HG03280 (cell line): ENCODE results near the gene TOP3B.
"Not testable (repeated sequence)": the region's sequence is repeated elsewhere in the genome, so short reads cannot be mapped to it uniquely, and the experiment has no call there.

Source experiments
- ATAC-seq: cut with Tn5 transposase; IDR thresholded peaks from one replicate; pipeline ENCODE4 v1.9.1; 2021; ENCODE audit warnings: mild to moderate bottlenecking, moderate library complexity; ENCODE audit not compliant: unreplicated experiment

The TOP3B gene

GRCh38 chr22:21947040-21948014 is 35.3 kb downstream of the TOP3B start:
- no peak for ATAC-seq

DNA sequence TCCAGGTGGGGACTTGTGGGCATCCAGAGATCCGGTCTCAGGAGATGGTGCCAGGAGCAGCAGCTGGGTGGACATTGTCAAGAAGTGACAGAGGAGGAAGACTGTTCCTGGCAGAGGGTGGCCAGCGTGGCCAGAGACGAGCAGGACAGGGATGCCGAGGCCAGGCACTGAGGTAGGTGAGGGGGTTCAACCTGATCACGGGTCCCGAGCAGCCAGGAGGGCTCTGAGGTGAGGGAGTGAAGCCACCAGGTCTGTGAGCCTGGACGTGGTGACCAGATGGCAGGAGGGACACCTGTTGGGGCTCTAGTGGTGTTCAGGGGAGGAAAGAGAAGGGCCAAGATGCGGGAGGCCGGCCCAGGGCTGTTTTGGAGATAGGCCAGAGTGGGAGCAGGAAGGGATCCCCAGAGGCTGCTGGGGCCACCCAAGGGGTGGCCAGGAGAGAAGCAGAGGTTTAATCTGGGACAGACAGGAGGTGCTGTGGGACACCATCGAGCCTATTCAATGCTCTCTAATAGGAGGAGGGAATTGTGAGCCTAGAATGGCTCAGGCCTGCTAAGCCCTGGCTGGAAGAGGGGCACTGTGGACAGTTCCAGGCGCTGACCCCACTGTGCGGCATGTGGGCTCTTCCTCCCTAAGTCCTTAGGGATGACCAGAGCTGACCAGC is 36.2 kb downstream of the TOP3B start:
- no peak for ATAC-seq

DNA sequence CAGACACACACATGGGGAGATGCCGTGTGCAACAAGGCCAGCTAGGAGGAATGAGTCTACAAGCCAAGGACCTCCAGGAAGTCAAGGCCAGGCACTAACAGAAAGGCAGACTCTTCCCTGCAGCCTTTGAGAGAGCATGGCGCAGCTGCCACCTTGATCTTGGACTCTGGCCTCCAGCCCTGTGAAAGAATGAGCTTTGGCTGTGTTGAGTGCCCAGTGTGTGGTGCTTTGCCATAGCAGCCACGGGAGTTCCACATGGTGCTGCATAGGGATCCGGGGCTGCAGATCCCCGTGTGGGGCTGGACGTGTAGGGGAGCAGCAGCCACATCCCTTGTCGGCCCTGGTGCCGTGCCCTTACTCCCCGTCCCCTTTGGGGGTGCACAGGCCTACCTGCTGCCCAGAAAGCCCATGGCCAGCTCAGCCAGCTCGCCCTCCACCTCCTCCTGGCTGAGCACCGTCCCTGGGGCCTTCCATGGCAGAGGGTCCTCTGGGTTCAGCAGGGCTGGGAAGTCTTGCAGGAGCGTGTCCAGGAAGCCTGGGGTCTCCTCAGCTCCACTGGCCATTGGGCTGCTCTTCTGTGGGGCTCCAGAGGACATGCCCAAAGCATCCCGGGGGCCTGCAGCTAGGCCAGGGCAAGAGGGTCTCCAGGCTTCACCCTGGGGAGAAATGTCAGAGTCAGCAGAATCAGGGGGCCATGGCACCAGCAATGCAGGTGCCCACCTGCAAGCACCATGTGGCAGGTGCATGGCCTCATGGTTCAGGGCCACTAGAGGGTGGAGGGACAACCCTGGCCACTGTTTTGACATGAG is 36.9 kb downstream of the TOP3B start:
- no peak for ATAC-seq

GRCh38 chr22:21944871-21945270 is 37.7 kb downstream of the TOP3B start:
- ATAC-seq: no peak

- ATAC-seq: no peak
Observed at GRCh38 chr22:21943571-21944448, 38.8 kb downstream of the TOP3B start.

- ATAC-seq: no peak
Observed at GRCh38 chr22:21942407-21943343, 39.9 kb downstream of the TOP3B start.

GRCh38 chr22:21941921-21942320 is 40.7 kb downstream of the TOP3B start:
- ATAC-seq: no peak

- no peak for ATAC-seq
Observed at GRCh38 chr22:21940521-21940920, 42.1 kb downstream of the TOP3B start.

GRCh38 chr22:21939935-21940334 is 42.7 kb downstream of the TOP3B start:
- ATAC-seq: not testable (repeated sequence)

DNA sequence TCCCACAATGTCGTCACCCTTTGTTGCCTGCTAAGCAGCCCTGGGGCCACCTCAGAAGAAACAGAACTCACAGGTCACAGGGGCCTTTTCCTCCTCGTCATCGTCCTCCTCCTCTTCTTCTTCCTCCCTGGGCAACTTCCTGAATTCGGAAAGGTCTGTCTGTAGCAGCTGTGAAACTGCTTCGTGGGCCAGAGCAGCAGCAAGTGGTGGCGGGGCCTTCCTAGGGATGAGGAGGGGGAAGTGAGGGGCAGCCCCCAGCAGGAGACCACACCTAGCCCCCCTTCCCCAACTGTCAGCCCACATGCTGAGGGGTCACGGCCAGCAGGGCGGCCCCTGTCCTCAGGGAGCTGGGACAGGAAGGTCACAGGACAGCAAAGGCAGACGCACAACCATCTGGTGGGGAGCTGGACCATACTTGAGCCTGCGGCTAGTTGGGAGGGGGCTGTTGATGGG is 43.1 kb downstream of the TOP3B start:
- ATAC-seq: no peak

DNA sequence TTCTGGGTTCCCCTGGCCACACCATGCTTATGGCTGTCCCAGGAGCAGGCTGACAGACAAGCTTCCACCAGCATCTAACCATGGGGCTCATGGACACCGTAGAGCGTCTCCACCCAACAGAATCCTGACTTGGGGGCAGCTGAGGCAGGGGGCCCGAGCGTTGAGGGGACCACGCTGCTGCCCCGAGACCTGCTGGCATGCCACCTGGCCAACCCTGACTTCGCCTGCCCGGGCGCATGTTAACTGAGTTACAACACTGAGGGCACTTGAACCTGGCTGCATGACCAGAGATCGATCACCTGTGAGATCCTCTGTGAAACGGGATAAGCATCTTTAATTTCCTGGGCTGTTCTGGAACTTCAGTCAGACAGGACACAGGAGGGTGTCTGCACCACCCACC is 43.7 kb downstream of the TOP3B start:
- ATAC-seq: no peak

- ATAC-seq: peak; percentile 92
Observed at GRCh38 chr22:21938071-21938822, 44.3 kb downstream of the TOP3B start.

GRCh38 chr22:21937821-21938070 is 44.8 kb downstream of the TOP3B start:
- no peak for ATAC-seq

DNA sequence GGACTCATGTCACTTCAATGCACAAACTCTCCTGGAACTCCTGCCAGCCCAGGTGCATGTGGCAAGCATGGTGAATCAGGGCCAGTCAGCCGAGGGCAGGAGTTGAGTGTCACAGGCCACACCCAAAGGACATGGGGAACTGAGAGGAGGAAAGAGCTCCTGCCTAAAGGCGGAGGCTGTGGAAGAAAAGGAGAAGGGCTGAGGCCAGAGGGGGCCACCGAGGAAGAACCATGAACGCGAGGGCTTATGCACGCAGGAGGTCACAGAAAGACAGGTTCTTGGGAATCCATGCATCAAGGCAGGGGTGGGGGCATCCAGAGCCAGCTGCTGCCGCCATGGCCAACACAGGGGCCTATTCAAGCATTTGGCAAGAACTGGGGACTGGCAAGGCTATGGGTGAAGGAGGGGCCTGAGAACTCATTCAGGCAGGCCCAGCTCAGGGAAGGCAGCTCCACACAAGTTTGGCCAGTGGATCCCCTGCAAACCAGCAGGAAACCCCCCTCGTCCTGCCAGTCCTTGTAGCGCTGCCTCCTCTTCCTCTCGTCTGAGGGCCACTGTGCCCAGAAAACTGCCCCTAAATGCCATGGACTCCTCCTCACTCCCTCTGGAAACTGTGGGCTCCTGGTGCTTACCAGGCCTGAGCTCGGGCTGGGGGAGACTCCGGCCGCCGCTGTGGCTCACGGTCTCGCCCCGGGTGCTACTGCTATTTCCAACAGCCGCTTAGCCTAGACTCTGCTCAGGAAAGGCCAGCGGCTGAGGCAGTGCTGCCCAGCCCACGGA is 45.4 kb downstream of the TOP3B start:
- no peak for ATAC-seq

DNA sequence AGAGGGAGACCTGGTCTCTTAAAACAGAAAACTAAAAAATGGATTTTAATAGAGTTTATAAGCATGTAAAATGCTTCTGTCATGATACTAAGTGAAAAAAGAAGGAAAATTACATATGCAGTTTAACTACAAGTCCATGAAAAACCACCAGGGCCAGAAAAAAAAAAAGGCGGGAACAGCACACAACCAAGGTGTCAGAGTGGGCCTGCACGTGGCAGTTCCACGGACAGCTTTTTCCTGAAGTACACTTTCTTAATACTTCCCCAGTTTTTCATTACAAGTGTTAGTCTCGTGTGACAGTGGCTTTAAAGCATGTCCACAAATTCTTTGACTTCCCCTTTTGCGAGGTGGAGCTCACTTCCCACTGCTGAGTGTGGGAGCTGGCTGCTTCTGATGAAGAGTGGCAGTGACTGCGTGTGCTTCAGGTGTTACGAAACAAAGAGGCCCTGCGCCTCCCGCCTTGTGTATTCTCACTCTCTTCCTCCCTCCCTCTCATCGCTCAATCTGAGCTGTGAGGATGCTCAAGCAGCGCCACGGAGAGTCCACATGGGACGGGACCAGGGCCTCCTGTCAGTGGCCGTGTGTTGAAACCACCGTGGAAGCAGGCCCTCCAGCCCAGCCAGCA is 46.3 kb downstream of the TOP3B start:
- ATAC-seq: no peak

GRCh38 chr22:21933910-21934309 is 48.7 kb downstream of the TOP3B start:
- no peak for ATAC-seq

GRCh38 chr22:21933413-21933812 is 49.2 kb downstream of the TOP3B start:
- ATAC-seq: no peak
